NCI-H1694 (cell line): ENCODE data around the gene PLEKHA4.
A peak's percentile ranks its signal among the peaks of the same experiment; 100 is the strongest.
"Not testable (repeated sequence)": the region's sequence is repeated elsewhere in the genome, so short reads cannot be mapped to it uniquely, and the experiment has no call there.

Experiments
- DNase-seq: peaks from one replicate; lab custom pipeline; 2025; lab: John Stamatoyannopoulos, UW

The PLEKHA4 gene

GRCh38 chr19:48887861-48888612 lies 19.6 kb upstream of the PLEKHA4 start:
- DNase-seq, result no peak

DNA sequence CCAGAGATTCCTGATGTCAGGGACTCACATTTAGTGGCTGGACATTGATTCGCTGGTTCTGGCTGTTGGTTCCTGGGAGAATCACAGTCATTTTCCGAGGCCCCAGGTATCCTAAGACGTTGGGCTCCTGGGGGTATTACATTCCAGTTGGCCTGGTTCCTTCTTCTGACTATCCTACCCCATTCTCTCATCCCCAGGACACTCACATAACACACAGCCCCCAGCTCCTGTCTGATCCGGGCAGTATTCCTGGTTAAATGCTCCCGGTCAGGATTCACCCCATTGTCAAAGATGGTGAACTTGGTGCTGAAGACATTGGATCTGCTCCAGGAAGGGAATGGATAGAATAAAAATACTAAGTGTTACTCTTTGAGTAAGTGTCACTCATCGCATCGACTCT lies 15.3 kb upstream of the PLEKHA4 start:
- no peak for DNase-seq

GRCh38 chr19:48881741-48882657 lies 13.6 kb upstream of the PLEKHA4 start:
- DNase-seq, result no peak

DNA sequence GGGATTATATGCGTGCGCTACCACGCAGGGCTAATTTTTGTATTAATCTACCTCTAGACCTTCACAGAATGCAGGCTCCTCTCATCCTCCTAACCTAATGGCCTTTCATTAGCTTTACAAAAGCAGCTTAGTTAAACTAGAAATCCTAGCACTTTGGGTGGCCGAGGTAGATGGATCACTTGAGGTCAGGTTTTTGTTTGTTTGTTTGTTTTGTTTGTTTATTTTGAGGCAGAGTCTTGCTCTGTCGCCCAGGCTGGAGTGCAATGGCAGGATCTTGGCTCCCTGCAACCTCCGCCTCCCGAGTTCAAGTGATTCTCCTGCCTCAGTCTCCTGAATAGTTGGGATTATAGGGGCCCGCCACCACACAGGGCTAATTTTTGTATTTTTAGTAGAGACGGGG lies 11.3 kb upstream of the PLEKHA4 start:
- DNase-seq, result not testable (repeated sequence)

DNA sequence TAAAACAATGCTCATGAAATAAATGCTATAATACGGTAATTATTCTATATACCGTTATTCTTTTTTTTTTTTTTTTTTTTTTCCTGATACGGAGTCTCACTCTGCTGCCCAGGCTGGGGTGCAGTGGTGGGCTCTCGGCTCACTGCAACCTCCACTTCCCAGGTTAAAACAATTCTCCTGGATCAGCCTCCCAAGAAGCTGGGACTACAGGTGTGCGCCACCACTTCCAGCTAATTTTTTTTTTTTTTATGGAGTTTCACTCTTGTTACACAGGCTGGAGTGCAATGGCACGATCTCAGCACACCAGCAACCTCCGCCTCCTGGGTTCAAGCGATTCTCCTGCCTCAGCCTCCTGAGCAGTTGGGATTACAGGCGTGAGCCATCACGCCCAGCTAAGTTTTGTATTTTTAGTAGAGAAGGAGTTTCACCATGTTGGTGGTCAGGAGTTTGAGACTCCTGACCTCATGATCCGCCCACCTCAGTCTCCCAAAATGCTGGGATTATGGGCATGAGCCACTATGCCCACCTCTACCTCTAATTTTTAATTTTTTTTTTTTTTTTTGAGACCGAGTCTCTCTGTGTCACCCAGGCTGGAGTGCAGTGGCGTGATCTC lies 10.7 kb upstream of the PLEKHA4 start:
- DNase-seq, result no peak

- no peak for DNase-seq
These were observed 10.0 kb upstream of the PLEKHA4 start for GRCh38 chr19:48878196-48879024.

GRCh38 chr19:48877855-48878195 lies 9.4 kb upstream of the PLEKHA4 start:
- DNase-seq, result no peak

GRCh38 chr19:48876043-48876981 lies 7.9 kb upstream of the PLEKHA4 start:
- DNase-seq, result not testable (repeated sequence)

DNA sequence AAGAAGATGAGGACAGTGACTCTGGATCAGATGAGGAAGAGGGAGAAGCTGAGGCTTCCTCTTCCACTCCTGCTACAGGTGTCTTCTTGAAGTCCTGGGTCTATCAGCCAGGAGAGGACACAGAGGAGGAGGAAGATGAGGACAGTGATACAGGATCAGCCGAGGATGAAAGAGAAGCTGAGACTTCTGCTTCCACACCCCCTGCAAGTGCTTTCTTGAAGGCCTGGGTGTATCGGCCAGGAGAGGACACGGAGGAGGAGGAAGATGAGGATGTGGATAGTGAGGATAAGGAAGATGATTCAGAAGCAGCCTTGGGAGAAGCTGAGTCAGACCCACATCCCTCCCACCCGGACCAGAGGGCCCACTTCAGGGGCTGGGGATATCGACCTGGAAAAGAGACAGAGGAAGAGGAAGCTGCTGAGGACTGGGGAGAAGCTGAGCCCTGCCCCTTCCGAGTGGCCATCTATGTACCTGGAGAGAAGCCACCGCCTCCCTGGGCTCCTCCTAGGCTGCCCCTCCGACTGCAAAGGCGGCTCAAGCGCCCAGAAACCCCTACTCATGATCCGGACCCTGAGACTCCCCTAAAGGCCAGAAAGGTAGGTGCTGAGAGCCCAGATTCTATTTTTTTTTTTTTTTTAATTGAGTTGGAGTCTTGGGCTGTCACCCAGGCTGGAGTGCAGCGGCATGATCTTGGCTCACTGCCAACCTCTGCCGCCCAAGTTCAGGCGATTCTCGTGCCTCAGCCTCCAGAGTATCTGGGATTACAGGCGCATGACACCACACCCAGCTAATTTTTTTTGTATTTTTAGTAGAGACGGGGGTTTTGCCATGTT lies 6.1 kb upstream of the PLEKHA4 start:
- DNase-seq, result peak; percentile 9

DNA sequence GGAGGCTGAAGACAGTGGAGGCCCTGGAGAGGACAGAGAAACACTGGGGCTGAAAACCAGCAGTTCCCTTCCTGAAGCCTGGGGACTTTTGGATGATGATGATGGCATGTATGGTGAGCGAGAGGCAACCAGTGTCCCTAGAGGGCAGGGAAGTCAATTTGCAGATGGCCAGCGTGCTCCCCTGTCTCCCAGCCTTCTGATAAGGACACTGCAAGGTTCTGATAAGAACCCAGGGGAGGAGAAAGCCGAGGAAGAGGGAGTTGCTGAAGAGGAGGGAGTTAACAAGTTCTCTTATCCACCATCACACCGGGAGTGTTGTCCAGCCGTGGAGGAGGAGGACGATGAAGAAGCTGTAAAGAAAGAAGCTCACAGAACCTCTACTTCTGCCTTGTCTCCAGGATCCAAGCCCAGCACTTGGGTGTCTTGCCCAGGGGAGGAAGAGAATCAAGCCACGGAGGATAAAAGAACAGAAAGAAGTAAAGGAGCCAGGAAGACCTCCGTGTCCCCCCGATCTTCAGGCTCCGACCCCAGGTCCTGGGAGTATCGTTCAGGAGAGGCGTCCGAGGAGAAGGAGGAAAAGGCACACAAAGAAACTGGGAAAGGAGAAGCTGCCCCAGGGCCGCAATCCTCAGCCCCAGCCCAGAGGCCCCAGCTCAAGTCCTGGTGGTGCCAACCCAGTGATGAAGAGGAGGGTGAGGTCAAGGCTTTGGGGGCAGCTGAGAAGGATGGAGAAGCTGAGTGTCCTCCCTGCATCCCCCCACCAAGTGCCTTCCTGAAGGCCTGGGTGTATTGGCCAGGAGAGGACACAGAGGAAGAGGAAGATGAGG lies 5.3 kb upstream of the PLEKHA4 start:
- no peak for DNase-seq

- DNase-seq, result peak; percentile 48
These were observed 4.6 kb upstream of the PLEKHA4 start for GRCh38 chr19:48872884-48873475.

- peak; percentile 97 for DNase-seq
These were observed 3.9 kb upstream of the PLEKHA4 start, which contains the start of gene PPP1R15A for GRCh38 chr19:48872182-48872883. PPP1R15A (plus strand) TSS chr19:48872421; CDS start chr19:48873234, 813 bp downstream.

DNA sequence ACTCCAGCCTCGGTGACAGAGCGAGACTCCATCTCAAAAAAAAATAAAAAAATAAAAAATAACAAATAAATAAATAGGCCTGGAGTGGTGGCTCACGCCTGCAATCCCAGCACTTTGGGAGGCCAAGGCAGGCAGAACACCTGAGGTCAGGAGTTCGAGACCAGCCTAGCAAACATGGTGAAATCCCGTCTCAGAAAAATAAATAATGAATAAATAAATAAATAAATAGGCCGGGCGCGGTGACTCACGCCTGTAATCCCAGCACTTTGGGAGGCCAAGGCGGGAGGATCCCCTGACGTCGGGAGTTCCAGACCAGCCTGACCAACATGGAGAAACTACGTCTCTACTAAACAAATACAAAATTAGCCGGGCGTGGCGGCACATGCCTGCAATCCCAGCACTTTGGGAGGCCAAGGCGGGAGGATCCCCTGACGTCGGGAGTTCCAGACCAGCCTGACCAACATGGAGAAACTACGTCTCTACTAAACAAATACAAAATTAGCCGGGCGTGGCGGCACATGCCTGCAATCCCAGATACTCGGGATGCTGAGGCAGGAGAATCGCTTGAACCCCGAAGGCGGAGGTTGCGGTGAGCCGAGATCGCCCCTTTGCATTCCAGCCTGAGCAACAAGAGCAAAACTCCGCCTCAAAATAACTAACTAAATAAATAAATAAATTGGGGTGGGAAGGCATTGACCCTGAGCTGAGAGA lies 3.2 kb upstream of the PLEKHA4 start:
- DNase-seq, result not testable (repeated sequence)

DNA sequence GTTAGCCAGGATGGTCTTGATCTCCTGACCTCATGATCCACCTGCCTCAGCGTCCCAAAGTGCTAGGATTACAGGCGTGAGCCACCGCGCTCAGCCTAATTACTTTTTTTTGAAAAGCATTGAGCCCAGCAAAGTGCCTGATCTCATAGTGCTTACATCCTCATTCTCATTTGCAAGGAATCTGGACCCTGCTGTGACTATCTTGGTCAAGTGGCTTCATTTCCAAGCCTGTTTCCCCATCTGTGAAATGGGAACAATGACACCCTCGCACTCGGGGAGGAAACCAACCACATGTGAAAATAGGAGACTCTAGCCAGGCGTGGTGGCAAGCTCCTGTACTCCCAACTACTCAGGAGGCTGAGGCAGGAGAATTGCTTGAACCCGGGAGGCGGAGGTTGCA lies 1.6 kb upstream of the PLEKHA4 start:
- no peak for DNase-seq

- no peak for DNase-seq
These were observed 687 bp downstream of the PLEKHA4 start for GRCh38 chr19:48867746-48868113.

DNA sequence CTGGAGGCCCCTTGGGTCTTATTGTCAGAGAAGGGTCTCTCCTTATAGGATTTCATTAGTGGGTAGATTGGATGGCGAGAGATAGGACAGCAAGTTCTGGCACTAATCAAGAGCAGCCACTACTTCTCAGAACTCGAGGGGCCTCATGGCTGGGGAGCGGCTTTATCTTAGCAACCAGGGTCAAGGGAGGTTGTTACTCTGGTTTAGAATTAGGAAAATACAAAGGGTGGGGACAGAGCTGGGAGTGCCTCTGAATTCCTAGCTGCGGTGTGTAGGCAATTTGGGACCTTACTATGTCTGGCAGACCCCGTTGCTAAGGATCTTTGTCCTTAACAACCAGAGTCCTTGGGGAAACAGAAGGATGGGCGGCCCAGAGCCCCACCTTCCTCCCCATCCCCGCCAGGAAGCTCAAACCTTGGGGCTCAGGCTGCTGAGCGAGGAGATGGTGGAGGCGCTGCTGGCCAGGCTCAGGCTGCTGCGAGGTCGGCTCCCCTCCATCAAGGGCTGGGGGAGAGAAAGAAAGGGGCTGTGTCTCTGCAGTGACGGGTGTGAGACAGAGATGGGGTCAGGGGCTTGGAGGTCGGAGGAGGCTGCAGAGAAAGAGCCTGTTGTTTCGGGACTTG lies 1.2 kb downstream of the PLEKHA4 start:
- DNase-seq, result no peak

GRCh38 chr19:48866692-48867091 lies 1.7 kb downstream of the PLEKHA4 start:
- DNase-seq, result no peak
